HL-60 (cell line): Measurements from ENCODE around the gene FUT8.

Experiments
- DNase-seq, 2 experiments: peaks; one replicate each; pipeline ENCODE4 v3.0.0-alpha.2; 2010 to 2020; ENCODE audit warnings: low read depth in 1 of 2, low spot score in 1 of 2
- H3K27ac ChIP-seq: fragments of 250-450 bp; sonication (Bioruptor Pico); replicated peaks from 2 replicates; pipeline ENCODE4 v1.5.1; 2020; ENCODE audit warnings: mild to moderate bottlenecking, moderate library complexity
- H3K27me3 ChIP-seq: fragments of 250-450 bp; sonication (Bioruptor Pico); 2 replicates; pipeline ENCODE4 v1.5.1; 2021; ENCODE audit warnings: mild to moderate bottlenecking, moderate library complexity; ENCODE audit not compliant: insufficient read depth, poor library complexity, severe bottlenecking
- H3K4me3 ChIP-seq: replicated peaks from 2 replicates; pipeline ENCODE4 v1.5.1; 2011; ENCODE audit warnings: mild to moderate bottlenecking, control low read depth, low read length; ENCODE audit not compliant: insufficient read depth
- GABPA ChIP-seq: IDR thresholded peaks from 2 replicates; pipeline ENCODE4 v1.6.1; 2012; ENCODE audit warnings: low read depth
- POLR2AphosphoS5 ChIP-seq: IDR thresholded peaks from 2 replicates; pipeline ENCODE4 v1.6.1; 2012; ENCODE audit warnings: low read depth
- SPI1 ChIP-seq: IDR thresholded peaks from 2 replicates; pipeline ENCODE4 v1.6.1; 2012; ENCODE audit warnings: low read depth, mild to moderate bottlenecking, borderline replicate concordance
- TF ChIP-seq, protein P1 (sequence below): IDR thresholded peaks from one replicate; pipeline ENCODE4 v1.5.1; 2011; ENCODE audit warnings: low read length, control low read depth, inconsistent platforms; ENCODE audit not compliant: insufficient read depth
- TF ChIP-seq, protein P2 (sequence below): IDR thresholded peaks from 2 replicates; pipeline ENCODE4 v1.6.1; 2012; ENCODE audit warnings: low read depth; ENCODE audit not compliant: insufficient replicate concordance

FUT8 gene

DNA sequence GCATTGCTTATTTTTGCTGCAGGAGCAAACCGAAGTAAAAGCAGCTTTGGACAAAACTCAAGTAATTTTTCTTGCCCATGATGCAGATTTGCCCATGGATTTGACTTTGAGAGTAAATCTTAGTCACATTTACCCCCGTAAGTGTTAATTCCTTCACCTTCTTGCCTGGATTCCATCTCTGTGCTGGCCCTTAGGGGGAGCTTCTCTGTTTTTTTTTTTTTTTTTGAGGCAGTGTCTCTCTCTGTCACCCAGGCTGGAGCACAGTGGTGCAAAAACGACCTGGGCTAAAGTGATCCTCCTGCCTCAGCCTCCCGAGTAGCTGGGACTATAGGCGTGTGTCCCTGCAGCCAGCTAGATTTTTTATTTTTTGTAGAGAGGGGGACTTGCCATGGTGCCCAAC is 210.2 kb downstream of the FUT8 start:
- H3K4me3 ChIP-seq: no peak overlapping the region
- no peak overlapping the region for H3K27ac ChIP-seq
- no peak for DNase-seq
- TF ChIP-seq, protein P1, sequence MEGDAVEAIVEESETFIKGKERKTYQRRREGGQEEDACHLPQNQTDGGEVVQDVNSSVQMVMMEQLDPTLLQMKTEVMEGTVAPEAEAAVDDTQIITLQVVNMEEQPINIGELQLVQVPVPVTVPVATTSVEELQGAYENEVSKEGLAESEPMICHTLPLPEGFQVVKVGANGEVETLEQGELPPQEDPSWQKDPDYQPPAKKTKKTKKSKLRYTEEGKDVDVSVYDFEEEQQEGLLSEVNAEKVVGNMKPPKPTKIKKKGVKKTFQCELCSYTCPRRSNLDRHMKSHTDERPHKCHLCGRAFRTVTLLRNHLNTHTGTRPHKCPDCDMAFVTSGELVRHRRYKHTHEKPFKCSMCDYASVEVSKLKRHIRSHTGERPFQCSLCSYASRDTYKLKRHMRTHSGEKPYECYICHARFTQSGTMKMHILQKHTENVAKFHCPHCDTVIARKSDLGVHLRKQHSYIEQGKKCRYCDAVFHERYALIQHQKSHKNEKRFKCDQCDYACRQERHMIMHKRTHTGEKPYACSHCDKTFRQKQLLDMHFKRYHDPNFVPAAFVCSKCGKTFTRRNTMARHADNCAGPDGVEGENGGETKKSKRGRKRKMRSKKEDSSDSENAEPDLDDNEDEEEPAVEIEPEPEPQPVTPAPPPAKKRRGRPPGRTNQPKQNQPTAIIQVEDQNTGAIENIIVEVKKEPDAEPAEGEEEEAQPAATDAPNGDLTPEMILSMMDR: no peak
- TF ChIP-seq GABPA (no peak), POLR2AphosphoS5 (no peak), SPI1 (no peak)
- TF ChIP-seq, protein P2, sequence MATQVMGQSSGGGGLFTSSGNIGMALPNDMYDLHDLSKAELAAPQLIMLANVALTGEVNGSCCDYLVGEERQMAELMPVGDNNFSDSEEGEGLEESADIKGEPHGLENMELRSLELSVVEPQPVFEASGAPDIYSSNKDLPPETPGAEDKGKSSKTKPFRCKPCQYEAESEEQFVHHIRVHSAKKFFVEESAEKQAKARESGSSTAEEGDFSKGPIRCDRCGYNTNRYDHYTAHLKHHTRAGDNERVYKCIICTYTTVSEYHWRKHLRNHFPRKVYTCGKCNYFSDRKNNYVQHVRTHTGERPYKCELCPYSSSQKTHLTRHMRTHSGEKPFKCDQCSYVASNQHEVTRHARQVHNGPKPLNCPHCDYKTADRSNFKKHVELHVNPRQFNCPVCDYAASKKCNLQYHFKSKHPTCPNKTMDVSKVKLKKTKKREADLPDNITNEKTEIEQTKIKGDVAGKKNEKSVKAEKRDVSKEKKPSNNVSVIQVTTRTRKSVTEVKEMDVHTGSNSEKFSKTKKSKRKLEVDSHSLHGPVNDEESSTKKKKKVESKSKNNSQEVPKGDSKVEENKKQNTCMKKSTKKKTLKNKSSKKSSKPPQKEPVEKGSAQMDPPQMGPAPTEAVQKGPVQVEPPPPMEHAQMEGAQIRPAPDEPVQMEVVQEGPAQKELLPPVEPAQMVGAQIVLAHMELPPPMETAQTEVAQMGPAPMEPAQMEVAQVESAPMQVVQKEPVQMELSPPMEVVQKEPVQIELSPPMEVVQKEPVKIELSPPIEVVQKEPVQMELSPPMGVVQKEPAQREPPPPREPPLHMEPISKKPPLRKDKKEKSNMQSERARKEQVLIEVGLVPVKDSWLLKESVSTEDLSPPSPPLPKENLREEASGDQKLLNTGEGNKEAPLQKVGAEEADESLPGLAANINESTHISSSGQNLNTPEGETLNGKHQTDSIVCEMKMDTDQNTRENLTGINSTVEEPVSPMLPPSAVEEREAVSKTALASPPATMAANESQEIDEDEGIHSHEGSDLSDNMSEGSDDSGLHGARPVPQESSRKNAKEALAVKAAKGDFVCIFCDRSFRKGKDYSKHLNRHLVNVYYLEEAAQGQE: no peak
- H3K27me3 ChIP-seq: no peaks in the 10 kb centered on the region

DNA sequence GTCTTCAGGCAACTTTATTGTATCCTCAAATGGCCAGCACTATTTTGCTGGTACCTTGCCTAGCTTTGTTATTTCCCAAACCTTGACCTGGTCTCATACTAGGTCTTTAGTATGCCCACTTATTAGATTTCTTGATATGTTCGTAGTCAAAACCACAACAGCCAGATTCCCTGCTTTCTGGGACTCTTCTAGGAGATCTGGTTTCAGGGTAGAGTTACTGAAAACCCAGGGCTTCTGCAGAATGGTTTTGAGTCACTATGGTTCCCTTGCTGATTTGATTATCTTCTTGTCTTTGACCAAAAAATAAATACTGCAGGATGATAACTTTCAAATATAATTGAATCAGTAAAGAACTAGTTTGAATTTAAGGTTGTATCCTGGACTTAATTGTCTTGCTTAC is 211.2 kb downstream of the FUT8 start:
- H3K4me3 ChIP-seq: no peak overlapping the region
- H3K27me3 ChIP-seq: no peaks in the 10 kb centered on the region
- TF ChIP-seq SPI1: no peak
- TF ChIP-seq, protein P2: no peak
- TF ChIP-seq POLR2AphosphoS5: no peak
- TF ChIP-seq, protein P1: no peak
- TF ChIP-seq GABPA: no peak
- no peak overlapping the region for H3K27ac ChIP-seq
- no peak for DNase-seq

DNA sequence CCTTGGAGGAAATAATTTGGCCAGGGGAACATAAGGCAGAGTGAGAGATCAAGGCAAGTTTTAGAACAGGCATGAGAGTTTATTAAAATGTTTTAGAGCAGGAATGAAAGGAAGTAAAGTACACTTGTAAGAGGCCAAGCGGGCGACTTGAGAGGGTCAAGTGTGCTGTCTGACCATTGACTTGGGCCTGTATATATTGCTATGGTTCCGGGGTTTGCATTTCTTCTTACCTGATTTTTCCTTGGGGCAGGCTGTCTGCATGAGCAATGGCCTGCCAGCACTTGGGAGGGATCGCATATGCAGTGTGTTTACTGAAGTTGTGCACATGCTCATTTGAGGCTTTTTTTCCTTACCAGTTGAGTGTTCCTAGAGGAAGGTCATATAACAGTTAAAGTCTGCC is 214.8 kb downstream of the FUT8 start:
- TF ChIP-seq GABPA (no peak), POLR2AphosphoS5 (no peak), SPI1 (no peak)
- TF ChIP-seq, protein P1: no peak
- TF ChIP-seq, protein P2: no peak
- no peak overlapping the region for H3K4me3 ChIP-seq
- no peak overlapping the region for H3K27ac ChIP-seq

More for the DNA sequence above, 214.8 kb downstream of the FUT8 start:
- no peaks in the 10 kb centered on the region for H3K27me3 ChIP-seq
- DNase-seq: no peak
